Astrocyte of the spinal cord (primary cell): ENCODE measurements around the gene ECPAS.

ENCODE experiments used
- DNase-seq: peaks from one replicate; pipeline ENCODE4 v3.0.0; 2011; ENCODE audit warnings: low read depth, low spot score
- H3K4me3 ChIP-seq: 2 replicates; pipeline ENCODE4 v1.5.1; 2011; ENCODE audit warnings: low read depth, mild to moderate bottlenecking, low read length, moderate library complexity
- CTCF ChIP-seq: IDR thresholded peaks from 2 replicates; pipeline ENCODE4 v1.5.1; 2012; ENCODE audit warnings: low read depth, mild to moderate bottlenecking, low read length, inconsistent platforms
- in situ Hi-C: cut with HindIII; loops from 2 replicates; pipeline ENCODE4 v1.10.0; 2017; ENCODE audit warnings: low sequenced_read_pairs

The ECPAS gene

GRCh38 chr9:111366978-111367377 lies 117.2 kb downstream of the ECPAS start:
- TF ChIP-seq CTCF = no peak
- DNase-seq = no peak
- no peak overlapping the region for H3K4me3 ChIP-seq
- in situ Hi-C loops = no loop called here

- TF ChIP-seq CTCF = no peak
- in situ Hi-C loops = no loop called here
- no peak for DNase-seq
- H3K4me3 ChIP-seq = no peak overlapping the region
These were observed 121.7 kb downstream of the ECPAS start for GRCh38 chr9:111362526-111362925.

- in situ Hi-C loops = no loop called here
- TF ChIP-seq CTCF = no peak
- no peak for DNase-seq
- no peak overlapping the region for H3K4me3 ChIP-seq
These were observed 123.3 kb downstream of the ECPAS start for GRCh38 chr9:111360881-111361280.

GRCh38 chr9:111356481-111357244 lies 127.5 kb downstream of the ECPAS start:
- no peak for TF ChIP-seq CTCF
- peak; percentile 92 for DNase-seq
- H3K4me3 ChIP-seq = peak overlapping the region; percentile 33
- in situ Hi-C loops = no loop called here

GRCh38 chr9:111352545-111352944 lies 131.6 kb downstream of the ECPAS start:
- TF ChIP-seq CTCF = no peak
- in situ Hi-C loops = no loop called here
- no peak overlapping the region for H3K4me3 ChIP-seq
- no peak for DNase-seq

- no peak overlapping the region for H3K4me3 ChIP-seq
- in situ Hi-C loops = no loop called here
- DNase-seq = no peak
- TF ChIP-seq CTCF = no peak
These were observed 133.6 kb downstream of the ECPAS start for GRCh38 chr9:111350556-111350955.
